GM21529 (cell line): ENCODE measurements around the gene RABGAP1L.
"Not testable (repeated sequence)": the region's sequence is repeated elsewhere in the genome, so short reads cannot be mapped to it uniquely, and the experiment has no call there.

Experiments used
- ATAC-seq: cut with Tn5 transposase; IDR thresholded peaks from one replicate; pipeline ENCODE4 v1.9.1; 2021; ENCODE audit not compliant: unreplicated experiment

The RABGAP1L gene

GRCh38 chr1:174358786-174359453 is 199.6 kb downstream of the RABGAP1L start:
- no peak for ATAC-seq

GRCh38 chr1:174359454-174359805 is 200.1 kb downstream of the RABGAP1L start:
- no peak for ATAC-seq

GRCh38 chr1:174364996-174365736 is 205.8 kb downstream of the RABGAP1L start:
- ATAC-seq: no peak

GRCh38 chr1:174366946-174367345 is 207.6 kb downstream of the RABGAP1L start:
- no peak for ATAC-seq

GRCh38 chr1:174367892-174368291 is 208.6 kb downstream of the RABGAP1L start:
- ATAC-seq: no peak

- ATAC-seq: no peak
Observed at GRCh38 chr1:174376030-174376429, 216.7 kb downstream of the RABGAP1L start.

- no peak for ATAC-seq
Observed at GRCh38 chr1:174391716-174392115, 232.4 kb downstream of the RABGAP1L start.

- no peak for ATAC-seq
Observed at GRCh38 chr1:174393885-174394284, 234.6 kb downstream of the RABGAP1L start.

GRCh38 chr1:174397261-174397660 is 237.9 kb downstream of the RABGAP1L start:
- ATAC-seq: no peak

GRCh38 chr1:174398246-174398645 is 238.9 kb downstream of the RABGAP1L start:
- ATAC-seq: no peak

- no peak for ATAC-seq
Observed at GRCh38 chr1:174399211-174399610, 239.9 kb downstream of the RABGAP1L start.

- ATAC-seq: no peak
Observed at GRCh38 chr1:174401075-174401474, 241.8 kb downstream of the RABGAP1L start.

GRCh38 chr1:174405219-174405618 is 245.9 kb downstream of the RABGAP1L start:
- no peak for ATAC-seq

- no peak for ATAC-seq
Observed at GRCh38 chr1:174406421-174406820, 247.1 kb downstream of the RABGAP1L start.

- ATAC-seq: no peak
Observed at GRCh38 chr1:174407665-174408064, 248.3 kb downstream of the RABGAP1L start.

- ATAC-seq: no peak
Observed at GRCh38 chr1:174408146-174408545, 248.8 kb downstream of the RABGAP1L start.

GRCh38 chr1:174409801-174410200 is 250.5 kb downstream of the RABGAP1L start:
- ATAC-seq: not testable (repeated sequence)

GRCh38 chr1:174413632-174414031 is 254.3 kb downstream of the RABGAP1L start:
- ATAC-seq: no peak

- ATAC-seq: no peak
Observed at GRCh38 chr1:174414203-174414602, 254.9 kb downstream of the RABGAP1L start.

- no peak for ATAC-seq
Observed at GRCh38 chr1:174415506-174415905, 256.2 kb downstream of the RABGAP1L start.

GRCh38 chr1:174417921-174418320 is 258.6 kb downstream of the RABGAP1L start:
- no peak for ATAC-seq

GRCh38 chr1:174425121-174425520 is 265.8 kb downstream of the RABGAP1L start:
- ATAC-seq: no peak

- ATAC-seq: no peak
Observed at GRCh38 chr1:174426153-174426552, 266.8 kb downstream of the RABGAP1L start.
